Urothelium cell line (cell line): ENCODE results near the gene CCDC78.

Experiments used
- DNase-seq: peaks from one replicate; pipeline ENCODE4 v3.0.0; 2011; ENCODE audit warnings: low spot score, mixed read lengths
- FAIRE-seq: peaks from 2 replicates; lab custom pipeline; 2011; peaks lifted over from hg19 to GRCh38; lab: Jason Lieb, UNC

Gene CCDC78

GRCh38 chr16:740764-741505 lies 14.7 kb upstream of the CCDC78 start, which contains the start of gene CIAO3:
Gene CIAO3, minus strand, starts transcription at chr16:740997. Its CDS starts 12 bp downstream, at chr16:740985.
- DNase-seq (peak; percentile 93), FAIRE-seq (peak; percentile 77)

- FAIRE-seq (no peak), DNase-seq (no peak)
Observed at GRCh38 chr16:740459-740763, 14.2 kb upstream of the CCDC78 start.

- no peak for FAIRE-seq
- no peak for DNase-seq
Observed at GRCh38 chr16:739560-740458, 13.6 kb upstream of the CCDC78 start.

GRCh38 chr16:736936-737481 lies 10.8 kb upstream of the CCDC78 start:
- no peak for FAIRE-seq
- DNase-seq: no peak

- DNase-seq: no peak
- no peak for FAIRE-seq
Observed at GRCh38 chr16:735982-736453, 9.8 kb upstream of the CCDC78 start.

GRCh38 chr16:734981-735881 lies 9.0 kb upstream of the CCDC78 start:
- FAIRE-seq (no peak), DNase-seq (no peak)

GRCh38 chr16:734208-734980 lies 8.2 kb upstream of the CCDC78 start:
- DNase-seq (no peak), FAIRE-seq (no peak)

GRCh38 chr16:733382-734207 lies 7.4 kb upstream of the CCDC78 start:
- no peak for DNase-seq
- FAIRE-seq: no peak

GRCh38 chr16:732936-733335 lies 6.7 kb upstream of the CCDC78 start:
- FAIRE-seq (no peak), DNase-seq (no peak)

- DNase-seq (no peak), FAIRE-seq (no peak)
Observed at GRCh38 chr16:732332-732731, 6.1 kb upstream of the CCDC78 start.

GRCh38 chr16:730666-731509 lies 4.6 kb upstream of the CCDC78 start:
- FAIRE-seq (no peak), DNase-seq (no peak)

GRCh38 chr16:729768-730665 lies 3.8 kb upstream of the CCDC78 start:
- DNase-seq: no peak

GRCh38 chr16:728890-729744 lies 2.9 kb upstream of the CCDC78 start:
- FAIRE-seq (no peak), DNase-seq (no peak)

More at GRCh38 chr16:729768-730665, 3.8 kb upstream of the CCDC78 start:
- no peak for FAIRE-seq

- FAIRE-seq (peak; percentile 85), DNase-seq (peak; percentile 88)
Observed at GRCh38 chr16:728131-728889, 2.1 kb upstream of the CCDC78 start.

GRCh38 chr16:727291-727977 lies 1.2 kb upstream of the CCDC78 start:
- DNase-seq: no peak
- peak; percentile 5 for FAIRE-seq
